Astrocyte (in vitro differentiated cells and primary cell): ENCODE data around the gene PDPK1. TPM values are rescaled to one million over a fixed set of nuclear protein-coding genes. Genes with fewer than 3 reads are reported as not detected.
"Not testable (repeated sequence)": the region's sequence is repeated elsewhere in the genome, so short reads cannot be mapped to it uniquely, and the experiment has no call there.

Experiments used
- DNase-seq: peaks from one replicate; pipeline ENCODE4 v3.0.0-alpha.2; 2010; ENCODE audit warnings: low read depth
- FAIRE-seq: peaks from 2 replicates; lab custom pipeline; 2011; peaks lifted over from hg19 to GRCh38; lab: Jason Lieb, UNC
- H2AFZ ChIP-seq: 2 replicates; pipeline ENCODE4 v1.6.0; 2012; ENCODE audit warnings: low read depth, low read length, inconsistent platforms
- H3K27ac ChIP-seq: 2 replicates; pipeline ENCODE4 v1.5.1; 2011; ENCODE audit warnings: low read depth, low read length, inconsistent platforms
- H3K27me3 ChIP-seq: 2 replicates; pipeline ENCODE4 v1.6.0; 2011; ENCODE audit warnings: low read length, inconsistent platforms; ENCODE audit not compliant: insufficient read depth
- H3K36me3 ChIP-seq: 2 replicates; pipeline ENCODE4 v1.5.1; 2011; ENCODE audit warnings: low read length, inconsistent platforms; ENCODE audit not compliant: insufficient read depth
- H3K4me1 ChIP-seq: 2 replicates; pipeline ENCODE4 v1.5.1; 2011; ENCODE audit warnings: low read length, inconsistent platforms; ENCODE audit not compliant: insufficient read depth
- H3K4me2 ChIP-seq: 2 replicates; pipeline ENCODE4 v1.6.0; 2012; ENCODE audit warnings: low read length, inconsistent platforms
- H3K4me3 ChIP-seq: 2 replicates; pipeline ENCODE4 v1.5.1; 2011; ENCODE audit warnings: low read depth, mild to moderate bottlenecking, low read length, inconsistent platforms; ENCODE audit not compliant: insufficient read depth
- H3K79me2 ChIP-seq: 2 replicates; pipeline ENCODE4 v1.6.0; 2012; ENCODE audit warnings: mild to moderate bottlenecking, low read length, inconsistent platforms; ENCODE audit not compliant: insufficient read depth
- H3K9ac ChIP-seq: 2 replicates; pipeline ENCODE4 v1.6.0; 2012; ENCODE audit warnings: mild to moderate bottlenecking, low read length, inconsistent platforms
- H3K9me3 ChIP-seq: 2 replicates; pipeline ENCODE4 v1.5.1; 2012; ENCODE audit warnings: low read depth, mild to moderate bottlenecking, low read length, inconsistent platforms; ENCODE audit not compliant: insufficient read depth
- H4K20me1 ChIP-seq: 2 replicates; pipeline ENCODE4 v1.6.0; 2012; ENCODE audit warnings: low read length, inconsistent platforms; ENCODE audit not compliant: insufficient read depth
- H3K27ac Mint-ChIP-seq: one replicate; pipeline ENCODE4 v1.8.0; 2021; ENCODE audit warnings: mild to moderate bottlenecking, mixed read lengths; ENCODE audit not compliant: unreplicated experiment
- H3K27me3 Mint-ChIP-seq: one replicate; pipeline ENCODE4 v1.8.0; 2021; ENCODE audit warnings: low read depth, mixed read lengths; ENCODE audit not compliant: unreplicated experiment
- H3K36me3 Mint-ChIP-seq: one replicate; pipeline ENCODE4 v1.8.0; 2021; ENCODE audit warnings: low read depth, mixed read lengths; ENCODE audit not compliant: unreplicated experiment
- H3K4me1 Mint-ChIP-seq: one replicate; pipeline ENCODE4 v1.8.0; 2021; ENCODE audit warnings: low read depth, mixed read lengths; ENCODE audit not compliant: unreplicated experiment
- H3K4me3 Mint-ChIP-seq: one replicate; pipeline ENCODE4 v1.8.0; 2021; ENCODE audit warnings: mild to moderate bottlenecking, moderate library complexity, mixed read lengths; ENCODE audit not compliant: unreplicated experiment
- H3K9me3 Mint-ChIP-seq: one replicate; pipeline ENCODE4 v1.8.0; 2021; ENCODE audit warnings: mild to moderate bottlenecking, mixed read lengths; ENCODE audit not compliant: unreplicated experiment
- total RNA-seq: library from RNA; stranded (reverse); gene quantifications from 2 replicates; pipeline ENCODE4 v1.2.1, GENCODE V29; 2021

Gene PDPK1
- total RNA-seq, 1 donor from 2014 or later: 48.1 TPM

GRCh38 chr16:2572704-2573103 is 34.9 kb downstream of the PDPK1 start:
- not testable (repeated sequence) for H3K4me3 Mint-ChIP-seq
- FAIRE-seq: peak; percentile 56

GRCh38 chr16:2575839-2576238 is 38.0 kb downstream of the PDPK1 start:
- not testable (repeated sequence) for H4K20me1 ChIP-seq, H3K27ac ChIP-seq, H3K9ac ChIP-seq, DNase-seq, H3K27me3 Mint-ChIP-seq, H3K4me1 ChIP-seq, H3K27me3 ChIP-seq, H3K4me2 ChIP-seq, H3K9me3 ChIP-seq, H3K79me2 ChIP-seq, H3K27ac Mint-ChIP-seq, H2AFZ ChIP-seq, H3K36me3 Mint-ChIP-seq, FAIRE-seq, H3K36me3 ChIP-seq, H3K4me3 Mint-ChIP-seq, H3K9me3 Mint-ChIP-seq, H3K4me1 Mint-ChIP-seq, H3K4me3 ChIP-seq

More at GRCh38 chr16:2572704-2573103, 34.9 kb downstream of the PDPK1 start:
- H3K9me3 Mint-ChIP-seq, H3K27me3 ChIP-seq, H3K79me2 ChIP-seq, H2AFZ ChIP-seq, H3K27ac Mint-ChIP-seq, H3K36me3 ChIP-seq, H3K27ac ChIP-seq, H3K4me1 Mint-ChIP-seq, H3K36me3 Mint-ChIP-seq, H3K4me2 ChIP-seq, H3K4me1 ChIP-seq, H3K9me3 ChIP-seq, H3K27me3 Mint-ChIP-seq, H3K9ac ChIP-seq, DNase-seq, H4K20me1 ChIP-seq, H3K4me3 ChIP-seq: not testable (repeated sequence)

DNA sequence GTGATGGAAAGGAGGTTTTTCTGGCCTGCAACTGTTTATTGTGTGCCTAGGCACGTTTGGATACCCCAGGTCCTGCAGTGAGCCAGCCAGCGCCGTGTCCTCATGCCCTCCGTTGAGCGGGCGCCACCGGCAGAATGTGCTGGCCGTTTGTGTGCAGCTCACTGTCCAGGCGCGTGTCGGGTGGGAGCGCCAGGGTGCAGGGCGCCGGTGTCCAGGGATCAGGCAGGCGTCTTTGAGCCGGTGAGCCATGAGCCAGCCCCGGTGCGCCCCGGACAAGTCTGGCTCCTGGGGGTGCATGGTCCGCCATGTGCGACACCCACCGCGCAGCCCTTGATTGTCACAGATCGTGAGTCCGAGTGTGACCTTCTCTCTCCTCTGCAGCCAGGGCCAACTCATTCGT is 39.2 kb downstream of the PDPK1 start:
- not testable (repeated sequence) for H3K4me1 ChIP-seq, H3K27me3 Mint-ChIP-seq, H3K9me3 Mint-ChIP-seq, DNase-seq, H4K20me1 ChIP-seq, H3K4me1 Mint-ChIP-seq, H3K27me3 ChIP-seq, H3K27ac Mint-ChIP-seq, H3K27ac ChIP-seq, H3K36me3 ChIP-seq, FAIRE-seq, H3K4me3 ChIP-seq, H3K9ac ChIP-seq, H3K4me2 ChIP-seq, H3K79me2 ChIP-seq, H2AFZ ChIP-seq, H3K4me3 Mint-ChIP-seq, H3K9me3 ChIP-seq, H3K36me3 Mint-ChIP-seq

DNA sequence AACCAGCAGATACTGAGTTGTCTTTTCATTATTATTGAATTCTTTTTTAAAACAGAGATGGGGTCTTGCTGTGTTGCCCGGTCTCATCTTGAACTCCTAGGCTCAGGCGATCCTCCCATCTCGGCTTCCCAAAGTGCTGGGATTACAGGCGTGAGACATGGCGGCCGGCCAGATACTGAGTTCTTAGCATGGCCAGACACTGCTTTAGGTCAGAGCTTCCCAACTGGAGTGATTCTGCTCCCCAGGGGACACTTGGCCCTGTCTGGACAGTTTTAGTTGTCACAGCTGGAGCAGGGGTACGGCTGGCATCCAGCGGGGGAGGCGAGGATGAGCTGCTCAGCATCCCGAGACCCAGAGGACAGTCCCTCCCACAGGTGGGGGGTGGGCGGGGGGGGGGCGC is 41.1 kb downstream of the PDPK1 start:
- H3K36me3 Mint-ChIP-seq, H3K79me2 ChIP-seq, H4K20me1 ChIP-seq, H3K4me1 ChIP-seq, H3K9ac ChIP-seq, H3K9me3 Mint-ChIP-seq, H2AFZ ChIP-seq, H3K27ac ChIP-seq, FAIRE-seq, H3K4me3 ChIP-seq, H3K9me3 ChIP-seq, H3K4me3 Mint-ChIP-seq, H3K4me1 Mint-ChIP-seq, H3K4me2 ChIP-seq, H3K27me3 ChIP-seq, H3K36me3 ChIP-seq, DNase-seq, H3K27ac Mint-ChIP-seq, H3K27me3 Mint-ChIP-seq: not testable (repeated sequence)

- not testable (repeated sequence) for H2AFZ ChIP-seq, H3K4me1 Mint-ChIP-seq, H3K27ac Mint-ChIP-seq, H3K36me3 Mint-ChIP-seq, H3K9me3 Mint-ChIP-seq, H4K20me1 ChIP-seq, H3K27me3 ChIP-seq, H3K27ac ChIP-seq, DNase-seq, H3K36me3 ChIP-seq, H3K9ac ChIP-seq, H3K9me3 ChIP-seq, H3K4me3 ChIP-seq, H3K27me3 Mint-ChIP-seq, H3K4me3 Mint-ChIP-seq, H3K4me1 ChIP-seq, H3K79me2 ChIP-seq, H3K4me2 ChIP-seq
- peak; percentile 63 for FAIRE-seq
These were observed 42.3 kb downstream of the PDPK1 start for GRCh38 chr16:2580143-2580542.

- H3K4me1 Mint-ChIP-seq: not testable (repeated sequence)
These were observed 43.0 kb downstream of the PDPK1 start for GRCh38 chr16:2580818-2581217.

More at GRCh38 chr16:2580818-2581217, 43.0 kb downstream of the PDPK1 start:
- H3K9me3 ChIP-seq, H3K4me1 ChIP-seq, H3K27ac Mint-ChIP-seq, DNase-seq, H3K4me2 ChIP-seq, H3K27ac ChIP-seq, H3K4me3 Mint-ChIP-seq, H3K36me3 Mint-ChIP-seq, H3K9ac ChIP-seq, H2AFZ ChIP-seq, H3K9me3 Mint-ChIP-seq, H3K4me3 ChIP-seq, FAIRE-seq, H3K79me2 ChIP-seq, H3K27me3 ChIP-seq, H3K36me3 ChIP-seq, H3K27me3 Mint-ChIP-seq: not testable (repeated sequence)
- peaks cover 11% of the 10 kb centered on the region for H4K20me1 ChIP-seq
